GM18508 (cell line): Measurements from ENCODE around the gene MAPK12.

Experiments
- ATAC-seq: cut with Tn5 transposase; IDR thresholded peaks from one replicate; pipeline ENCODE4 v1.9.1; 2021; ENCODE audit warnings: moderate number of reproducible peaks; ENCODE audit not compliant: insufficient read depth, unreplicated experiment

Gene MAPK12

GRCh38 chr22:50299785-50300619, 38.5 kb upstream of the MAPK12 start:
- no peak for ATAC-seq

- no peak for ATAC-seq
Measured at GRCh38 chr22:50298937-50299784, 37.7 kb upstream of the MAPK12 start.

- no peak for ATAC-seq
Measured at GRCh38 chr22:50298266-50298637, 36.8 kb upstream of the MAPK12 start.

DNA sequence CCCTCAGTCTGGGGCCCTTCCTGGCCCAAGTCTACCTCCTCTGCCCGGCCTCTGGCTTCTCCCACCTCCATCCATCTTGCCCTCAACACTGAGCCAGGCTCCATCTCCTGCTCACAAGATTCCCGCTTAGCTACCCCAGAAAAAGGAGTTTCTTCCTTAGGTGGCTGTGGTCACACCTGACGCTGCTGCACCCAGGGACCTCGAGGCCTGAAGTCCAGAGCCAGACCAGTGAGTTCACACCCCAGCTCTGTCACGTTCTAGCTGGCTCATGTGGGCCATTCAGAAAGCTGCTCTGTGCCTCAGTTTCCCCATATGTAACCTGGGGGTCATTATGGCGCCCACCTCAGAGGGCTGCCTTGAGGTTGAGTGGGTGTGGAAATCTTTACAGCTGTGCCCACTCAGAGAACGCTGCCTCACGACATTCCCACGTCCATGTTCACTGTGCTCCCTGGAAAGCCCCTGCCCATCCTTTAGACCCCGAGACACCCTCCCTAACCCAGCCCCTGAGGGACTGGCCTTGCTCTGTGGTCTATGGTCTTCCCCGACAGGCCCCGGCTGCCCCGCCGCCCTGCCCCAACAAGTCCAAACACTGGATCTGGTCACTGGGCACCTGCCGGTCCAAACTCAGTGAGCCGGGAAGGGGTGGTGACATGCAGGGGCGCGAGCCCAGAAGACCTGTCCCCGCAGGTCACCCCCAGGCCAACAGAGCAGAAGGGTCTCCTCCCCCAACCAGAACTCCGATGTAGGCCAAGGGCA, 36.2 kb upstream of the MAPK12 start:
- ATAC-seq = no peak

DNA sequence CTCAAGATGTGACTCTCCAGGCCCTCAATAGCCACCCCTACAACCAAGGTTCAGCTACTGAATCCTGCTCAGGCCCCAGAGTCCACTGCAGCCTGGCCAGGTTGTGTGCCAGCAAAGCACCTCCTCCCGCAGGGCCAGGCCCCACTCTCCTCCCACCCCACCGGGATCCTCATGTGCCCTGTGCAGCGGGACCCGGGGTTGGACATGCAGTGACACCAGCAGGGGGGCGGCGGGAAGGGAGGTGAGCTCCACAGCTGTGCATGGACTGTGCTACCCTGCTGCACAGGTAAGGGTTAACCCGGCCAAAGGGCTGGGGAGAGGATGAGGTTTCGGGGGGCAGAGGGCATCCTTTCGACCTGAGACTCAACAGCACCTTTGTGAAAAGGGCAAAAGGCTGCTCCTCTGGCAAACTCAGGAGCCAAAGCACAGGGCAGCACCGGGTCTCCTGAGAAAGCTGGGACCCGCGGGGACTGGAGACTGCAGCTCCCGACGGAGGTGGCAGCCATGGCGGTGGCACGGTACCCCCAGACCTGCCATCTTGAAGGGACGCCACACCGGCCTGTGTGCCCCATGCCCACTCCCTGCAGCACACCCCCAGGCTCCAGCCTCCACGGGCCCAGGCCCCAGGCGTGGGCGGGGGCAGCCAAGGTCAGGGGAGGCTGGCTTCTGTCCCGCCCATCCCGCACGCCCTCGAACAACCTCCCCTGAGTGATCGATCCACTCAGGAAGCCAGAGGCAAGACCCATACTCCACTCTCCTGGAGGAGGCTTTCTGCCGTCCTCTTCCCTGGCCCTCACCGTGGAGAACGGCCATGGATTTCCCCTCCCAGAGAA, 35.4 kb upstream of the MAPK12 start:
- ATAC-seq = no peak

DNA sequence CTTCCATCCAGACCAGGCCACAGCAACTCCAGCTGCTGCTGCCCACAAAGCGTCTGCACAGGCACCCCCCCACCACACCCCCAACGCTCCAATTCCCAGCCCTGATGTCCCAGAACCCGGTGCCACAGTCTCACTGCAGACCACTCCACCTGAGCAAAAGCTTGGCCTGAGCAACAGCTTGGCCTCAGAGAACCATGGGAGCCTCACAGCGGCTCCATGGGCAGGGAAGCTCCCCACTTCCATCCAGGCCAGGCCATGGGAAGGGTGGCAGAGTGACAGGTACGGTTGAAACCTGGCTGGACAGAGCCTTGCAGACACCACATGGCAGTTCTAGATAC, 32.8 kb upstream of the MAPK12 start:
- ATAC-seq = no peak

DNA sequence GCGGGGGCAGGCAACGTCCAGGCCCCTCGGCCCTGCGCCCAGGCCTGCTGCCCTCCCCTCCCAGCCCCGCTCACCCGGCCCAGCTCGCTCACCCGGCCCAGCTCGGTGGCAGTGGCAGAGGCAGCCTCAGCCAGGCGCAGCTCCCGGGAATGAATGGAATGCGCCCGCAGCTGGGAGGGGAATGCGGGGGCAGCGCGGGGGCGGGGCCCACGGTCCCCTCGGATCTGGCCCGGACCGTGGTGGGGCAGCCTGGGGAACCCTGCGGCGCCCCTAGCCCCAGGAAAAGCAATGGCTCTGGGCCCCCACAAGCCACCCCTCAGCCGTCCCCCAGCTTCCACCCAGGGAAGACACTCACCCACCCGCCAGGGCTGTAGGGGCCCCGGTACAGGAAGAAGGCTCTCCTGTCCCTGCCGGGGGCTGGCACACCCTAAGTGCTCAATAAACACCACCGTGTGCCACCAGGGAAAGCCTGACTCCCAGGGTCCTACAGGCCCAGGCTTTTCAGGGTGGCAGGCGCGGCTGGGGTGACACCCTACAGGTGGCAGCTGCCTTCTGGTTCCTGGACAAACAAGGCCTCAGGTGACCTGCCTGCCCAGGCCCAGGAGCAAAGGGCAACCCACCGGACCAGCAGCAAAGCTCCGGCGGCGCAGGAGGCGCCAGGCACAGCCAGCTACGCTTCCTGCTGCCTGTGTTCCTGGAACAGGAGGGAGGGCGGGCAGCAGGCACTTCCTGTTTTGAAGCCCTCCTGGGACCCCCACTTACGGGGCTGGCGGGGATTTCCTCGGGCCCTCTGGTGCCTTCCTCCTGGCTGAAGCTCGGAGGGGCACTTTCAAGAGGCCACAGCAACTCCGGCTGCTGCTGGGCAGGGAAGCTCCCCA, 32.2 kb upstream of the MAPK12 start:
- ATAC-seq = no peak

GRCh38 chr22:50292643-50293440, 31.4 kb upstream of the MAPK12 start:
- no peak for ATAC-seq

DNA sequence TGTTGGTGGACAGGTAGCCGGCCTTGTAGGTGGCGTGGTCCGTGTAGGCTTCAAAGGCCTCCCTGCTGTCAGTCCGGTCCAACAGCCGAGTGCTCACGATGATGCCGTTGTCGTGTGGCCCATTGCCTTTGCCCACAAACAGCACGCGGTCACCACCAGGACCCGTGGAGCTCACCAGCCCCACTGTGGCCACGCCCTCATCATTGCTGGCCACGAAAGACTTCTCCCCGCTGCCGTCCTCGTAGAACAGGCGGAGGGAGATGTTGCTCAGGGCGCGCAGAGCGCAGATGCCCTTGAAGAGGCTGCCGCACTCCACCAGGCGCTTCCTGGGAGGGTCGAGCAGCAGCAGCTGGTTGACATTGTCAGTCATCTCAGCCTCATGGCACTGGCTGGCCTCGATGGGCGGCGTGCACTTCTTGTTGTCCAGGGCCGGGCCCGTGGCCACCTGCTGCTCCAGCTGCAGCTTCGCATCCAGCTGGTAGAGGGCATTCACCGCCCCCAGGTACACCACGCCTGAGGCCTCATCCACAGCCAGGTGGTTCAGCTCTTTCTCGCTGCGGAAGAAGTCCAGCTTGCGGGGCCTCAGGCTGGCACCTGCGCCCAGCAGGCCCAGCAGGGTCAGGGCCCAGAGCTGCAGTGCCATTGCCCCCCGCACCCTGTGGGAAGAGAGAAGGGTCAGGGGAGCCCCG, 28.6 kb upstream of the MAPK12 start:
- no peak for ATAC-seq

- no peak for ATAC-seq
Measured at GRCh38 chr22:50289151-50289941, 27.9 kb upstream of the MAPK12 start.

DNA sequence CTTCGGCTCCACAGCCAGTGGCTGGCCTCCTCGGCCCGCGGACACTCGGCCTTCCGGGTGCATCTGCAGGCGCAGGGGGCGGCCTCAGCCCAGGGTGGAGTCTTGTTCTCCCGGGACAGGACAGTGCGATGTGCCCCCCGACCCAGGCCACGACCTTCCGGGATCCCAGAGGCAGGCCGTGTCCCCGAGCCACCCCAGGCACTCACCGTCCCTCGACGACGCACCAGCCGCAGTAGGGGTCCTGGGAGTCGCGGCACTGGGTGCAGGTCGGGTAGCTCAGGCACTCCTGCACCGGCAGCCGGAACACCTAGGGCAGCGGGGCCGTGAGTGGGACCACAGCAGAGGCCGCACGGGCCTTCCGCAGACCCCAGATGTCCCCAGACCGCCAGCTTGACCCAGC, 26.2 kb upstream of the MAPK12 start:
- no peak for ATAC-seq

DNA sequence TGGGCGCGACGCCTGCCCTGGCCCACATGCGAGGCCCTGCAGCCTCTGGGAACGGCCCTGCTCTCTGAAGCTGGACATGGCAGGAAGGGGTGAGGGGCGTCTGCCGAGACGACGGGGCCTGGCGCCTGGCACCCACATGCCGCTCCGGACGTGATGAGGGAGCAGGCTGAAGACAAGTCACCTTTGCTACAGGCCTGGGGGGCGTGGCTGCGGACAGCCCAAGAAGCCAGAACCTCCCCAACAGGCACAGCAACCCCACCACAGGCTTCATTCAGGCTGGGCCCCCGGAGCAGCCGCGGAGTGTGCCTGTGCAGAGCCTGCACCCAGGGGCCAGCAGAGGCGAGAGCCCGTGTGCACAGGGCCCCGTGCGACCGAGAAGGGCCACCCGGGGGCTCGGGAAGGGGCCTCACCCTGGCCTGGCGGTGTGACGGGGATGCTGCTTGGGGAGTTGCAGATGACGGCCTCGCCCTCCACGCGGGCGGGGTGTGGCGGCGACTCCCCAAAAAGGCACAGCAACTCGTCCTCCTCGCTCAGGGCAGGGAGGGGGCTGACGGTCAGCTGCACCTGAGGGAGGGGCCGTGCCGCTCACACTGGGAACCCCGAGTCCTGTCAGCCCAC, 25.3 kb upstream of the MAPK12 start:
- no peak for ATAC-seq

DNA sequence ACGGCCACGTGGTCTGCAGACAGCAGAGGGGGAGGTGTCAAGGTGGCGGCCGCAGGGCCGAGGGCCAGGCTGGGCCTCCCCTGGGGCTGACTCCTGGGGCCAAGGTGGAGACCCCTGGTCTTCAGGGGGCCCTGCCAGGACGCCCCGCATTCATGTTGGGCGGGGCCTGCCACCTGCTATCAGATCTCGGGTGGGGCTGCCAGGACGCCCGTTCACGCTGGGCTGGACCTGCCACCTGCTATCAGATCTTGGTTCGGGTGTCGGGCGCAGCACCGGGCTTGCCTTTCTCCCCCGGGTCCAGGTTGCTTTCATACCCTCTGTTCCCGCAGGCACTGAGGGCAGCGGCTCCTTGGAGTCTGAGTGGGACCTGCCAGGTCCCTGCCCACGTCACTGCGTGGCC, 24.8 kb upstream of the MAPK12 start:
- ATAC-seq = no peak

- no peak for ATAC-seq
Measured at GRCh38 chr22:50285568-50286229, 24.2 kb upstream of the MAPK12 start.

DNA sequence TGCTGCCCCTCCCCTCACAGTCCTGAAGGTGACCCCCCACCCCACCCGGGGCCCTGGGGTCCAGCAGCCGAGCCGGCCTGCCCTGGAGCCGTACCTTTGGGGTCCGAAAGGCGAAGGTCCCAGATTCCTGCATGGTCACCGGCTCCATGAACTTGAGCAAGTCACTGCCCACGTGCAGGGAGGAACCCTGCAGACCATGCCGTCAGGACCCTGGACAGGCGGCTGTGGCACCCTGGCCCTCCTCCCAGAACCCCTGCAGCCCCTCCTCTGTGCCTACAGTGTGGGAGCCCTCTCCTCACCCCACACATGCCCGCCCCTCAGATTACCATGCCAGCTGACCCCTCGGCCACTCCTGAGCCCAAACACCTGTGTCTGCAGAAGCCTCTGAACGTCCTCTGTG, 23.0 kb upstream of the MAPK12 start:
- ATAC-seq = no peak

DNA sequence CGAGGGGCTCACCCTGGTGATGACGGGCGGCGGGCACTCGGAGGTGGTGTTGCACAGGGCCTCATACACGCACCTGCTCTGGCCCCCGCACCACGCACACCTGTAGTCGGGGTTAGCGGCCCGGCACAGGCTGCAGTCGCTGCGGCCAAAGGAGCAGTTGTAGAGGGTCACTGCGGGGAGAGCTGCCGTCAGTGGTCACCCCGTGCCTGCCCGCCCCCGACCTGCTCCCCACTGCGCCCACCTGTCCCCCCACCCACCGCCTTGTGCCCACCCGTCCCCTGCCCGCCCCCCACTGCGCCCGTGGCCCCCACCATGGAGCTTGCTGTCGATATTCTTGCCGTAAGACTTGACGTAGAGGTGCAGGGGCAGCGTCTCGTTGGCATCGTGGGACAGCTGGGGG, 22.3 kb upstream of the MAPK12 start:
- ATAC-seq = no peak
